ENCODE data around the gene BCL7A. TPM values are rescaled to one million over a fixed set of nuclear protein-coding genes. Genes with fewer than 3 reads are reported as not detected.

Gene BCL7A
- total and polyA plus RNA-seq, 9 of the 15 experiments (the other 6 are each of a cell fraction or from before 2014, with no cell fraction given), result 0.25 to 21.9 (median 14.9) TPM

DNA sequence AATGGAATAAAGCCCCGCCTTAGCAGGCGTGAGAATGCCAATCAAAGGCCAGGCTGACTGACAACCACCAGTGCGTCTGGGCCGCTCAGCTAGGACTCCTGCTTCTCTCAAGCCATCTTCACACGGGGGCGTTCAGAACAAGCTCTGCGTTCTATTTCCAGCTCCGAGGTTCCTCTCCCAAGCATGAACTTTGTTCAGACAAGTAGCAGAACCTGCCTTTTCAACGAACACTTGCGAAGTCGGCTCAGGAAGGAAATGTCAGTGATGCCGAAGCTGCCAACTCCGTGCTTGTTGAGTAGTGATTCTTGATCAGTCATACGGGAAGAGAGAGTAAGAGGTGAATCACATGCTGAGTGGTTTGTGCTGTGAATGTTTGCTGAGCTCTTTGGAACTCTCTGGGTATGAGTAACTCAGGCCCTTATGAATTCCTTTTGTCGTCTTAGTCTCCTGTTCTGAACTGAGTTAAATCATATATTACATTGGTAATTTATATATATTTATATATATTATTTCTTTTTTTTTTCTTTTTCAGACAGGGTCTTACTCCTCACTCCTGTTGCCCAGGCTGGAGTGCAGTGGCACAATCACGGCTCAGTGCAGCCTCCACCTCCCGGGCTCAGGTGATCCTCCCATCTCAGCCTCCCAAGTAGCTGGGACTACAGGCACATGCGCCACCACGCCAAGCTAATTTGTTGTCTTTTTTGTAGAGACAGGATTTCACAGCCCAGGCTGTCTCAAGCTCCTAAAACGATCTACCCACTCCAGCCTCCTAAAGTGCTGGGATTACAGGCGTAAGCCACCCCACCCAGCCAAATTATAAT lies 29.4 kb upstream of the BCL7A start:
- H4K20me1 ChIP-seq (replicated peaks; ENCODE audit: control insufficient read depth, insufficient read depth, low read length), result 0 out of 2 replicates have a peak, but pooled peaks cover 3% of the 10 kb centered on the region
- H3K4me2 ChIP-seq (ENCODE audit: insufficient read depth, low read length), result no peak overlapping the region
- intact Hi-C loops (cut with micrococcal nuclease) (no loop called here), in situ Hi-C loops (cut with MboI) (no loop called here)
- no peak overlapping the region for H3K27ac ChIP-seq (ENCODE audit: extremely low read depth, low read depth, low read length)
- BruUV-seq (replicated peaks), result no TSS peak
- H3K36me3 ChIP-seq (ENCODE audit: control insufficient read depth, insufficient read depth, low read length), result no peaks in the 10 kb centered on the region
- H3K27me3 ChIP-seq (ENCODE audit: control insufficient read depth in 2 of 2, insufficient read depth in 2 of 2, low read length in 2 of 2), result no peaks in the 10 kb centered on the region
- no peak overlapping the region for H3K4me3 ChIP-seq
- no peaks in the 10 kb centered on the region for H3K79me2 ChIP-seq (ENCODE audit: control insufficient read depth, insufficient read depth, low read length)
- DNase-seq (ENCODE audit: extremely low read depth in 1 of 4, low spot score in 3 of 4) (no peak), FAIRE-seq (no peak), ATAC-seq (no peak)
- WGBS (ENCODE audit: insufficient coverage, low coverage, missing lambda C conversion rate), result 58% methylated on average over 21 of the region's 21 CpGs
- no peaks in the 10 kb centered on the region for H3K9me3 ChIP-seq (replicated peaks; ENCODE audit: control insufficient read depth, insufficient read depth, low read depth, low read length)
- no peak for TF ChIP-seq FOXM1 (IDR thresholded peaks at IDR 0.05; ENCODE audit: low read depth)
- no peak for TF ChIP-seq FOXM1 (CRISPR knock-in tag; IDR thresholded peaks at IDR 0.05; ENCODE audit: low read depth)
- TF ChIP-seq FUS (optimal IDR thresholded peaks at IDR 0.05; ENCODE audit: low read depth, low read length), result no peak
- TF ChIP-seq, protein P1, sequence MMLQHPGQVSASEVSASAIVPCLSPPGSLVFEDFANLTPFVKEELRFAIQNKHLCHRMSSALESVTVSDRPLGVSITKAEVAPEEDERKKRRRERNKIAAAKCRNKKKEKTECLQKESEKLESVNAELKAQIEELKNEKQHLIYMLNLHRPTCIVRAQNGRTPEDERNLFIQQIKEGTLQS (IDR thresholded peaks at IDR 0.05), result no peak
- TF ChIP-seq, protein P1 (CRISPR knock-in tag; conservative IDR thresholded peaks at IDR 0.05), result no peak
- TF ChIP-seq, protein P2, sequence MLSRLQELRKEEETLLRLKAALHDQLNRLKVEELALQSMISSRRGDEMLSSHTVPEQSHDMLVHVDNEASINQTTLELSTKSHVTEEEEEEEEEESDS (CRISPR knock-in tag; IDR thresholded peaks at IDR 0.05), result no peak
- TF ChIP-seq CHD2 (IDR thresholded peaks at IDR 0.05; ENCODE audit: low read depth, low read length), result no peak
- TF ChIP-seq ZNF707 (CRISPR knock-in tag; conservative IDR thresholded peaks at IDR 0.05), result no peak
- no peak for TF ChIP-seq ZNF232 (CRISPR knock-in tag; IDR thresholded peaks at IDR 0.05)
- no peak overlapping the region for H2AFZ ChIP-seq (ENCODE audit: low read depth, low read length)
- CTCF ChIA-PET (ENCODE audit: low intra/inter-chr PET ratio), result no interaction called here
- H3K9ac ChIP-seq (ENCODE audit: insufficient read depth in 1 of 2, low read depth in 2 of 2, low read length in 2 of 2), result no peak overlapping the region
- H3K9me1 ChIP-seq (ENCODE audit: control insufficient read depth, insufficient read depth, low read length), result no peaks in the 10 kb centered on the region
- POLR2A ChIA-PET, result interaction anchor here (1.1 kb wide), 2 partner anchors 14 to 35 kb away, joined by 3 to 4 read pairs; no protein-coding TSS in a partner anchor
- peaks cover 2 to 7% of the 10 kb centered on the region in 2 experiments; a peak in 3 of 5 replicates for H3K4me1 ChIP-seq (replicated peaks in 1 of 2; ENCODE audit: control insufficient read depth in 2 of 2, insufficient read depth in 2 of 2, low read length in 2 of 2)
